Activated T-helper 17 cell treated with anti-CD3 and anti-CD28 coated beads, Interleukin-2, amount 50 U/mL, for 72 hours (primary cell): ENCODE measurements around the gene NLRP3. TPM values are rescaled to one million over a fixed set of nuclear protein-coding genes. Genes with fewer than 3 reads are reported as not detected.

Experiments
- ATAC-seq: fragments of 150-1000 bp; cut with Tn5 transposase; replicated peaks from 2 replicates; pipeline ENCODE4 v1.10.0; 2021; ENCODE audit warnings: mild to moderate bottlenecking, moderate library complexity
- H3K27ac Mint-ChIP-seq: one replicate; pipeline ENCODE4 v1.8.0; 2022; ENCODE audit warnings: mixed read lengths
- H3K27me3 Mint-ChIP-seq: one replicate; pipeline ENCODE4 v1.8.0; 2022; ENCODE audit warnings: mixed read lengths
- H3K36me3 Mint-ChIP-seq: one replicate; pipeline ENCODE4 v1.8.0; 2022; ENCODE audit warnings: low read depth, mild to moderate bottlenecking, mixed read lengths
- H3K4me1 Mint-ChIP-seq: one replicate; pipeline ENCODE4 v1.8.0; 2022; ENCODE audit warnings: mixed read lengths
- H3K4me3 Mint-ChIP-seq: one replicate; pipeline ENCODE4 v1.8.0; 2022; ENCODE audit warnings: mild to moderate bottlenecking, mixed read lengths
- H3K9me3 Mint-ChIP-seq: one replicate; pipeline ENCODE4 v1.8.0; 2022; ENCODE audit warnings: mixed read lengths
- total RNA-seq, 2 donors: library from RNA; stranded (reverse); gene quantifications; one replicate each; pipeline ENCODE4 v1.2.3, GENCODE V29; 2022

The NLRP3 gene
- total RNA-seq, 2 donors from 2014 or later, result 0.50 to 6.6 TPM

GRCh38 chr1:247407180-247407616 lies 8.8 kb upstream of the NLRP3 start:
- Mint-ChIP-seq H3K27ac (peak overlapping the region; percentile 72), H3K27me3 (no peaks in the 10 kb centered on the region), H3K9me3 (no peaks in the 10 kb centered on the region), H3K4me1 (peaks cover 33% of the 10 kb centered on the region), H3K36me3 (peaks cover 4% of the 10 kb centered on the region), H3K4me3 (peak overlapping the region; percentile 59)
- ATAC-seq, result peak; percentile 81

- H3K27ac Mint-ChIP-seq, result peak overlapping the region; percentile 72
- H3K27me3 Mint-ChIP-seq, result no peaks in the 10 kb centered on the region
- H3K9me3 Mint-ChIP-seq, result no peaks in the 10 kb centered on the region
- H3K4me3 Mint-ChIP-seq, result peak overlapping the region; percentile 59
- H3K4me1 Mint-ChIP-seq, result peaks cover 33% of the 10 kb centered on the region
- ATAC-seq, result peak; percentile 42
- H3K36me3 Mint-ChIP-seq, result peaks cover 4% of the 10 kb centered on the region
Measured at GRCh38 chr1:247408100-247408499, 7.9 kb upstream of the NLRP3 start.

- peak overlapping the region; percentile 79 for H3K27ac Mint-ChIP-seq
- H3K4me1 Mint-ChIP-seq, result peaks cover 36% of the 10 kb centered on the region
- H3K27me3 Mint-ChIP-seq, result no peaks in the 10 kb centered on the region
- peak overlapping the region; percentile 56 for H3K4me3 Mint-ChIP-seq
- H3K36me3 Mint-ChIP-seq, result peaks cover 4% of the 10 kb centered on the region
- no peaks in the 10 kb centered on the region for H3K9me3 Mint-ChIP-seq
- peak; percentile 62 for ATAC-seq
Measured at GRCh38 chr1:247409869-247410544, 6.0 kb upstream of the NLRP3 start.

GRCh38 chr1:247411621-247412327 lies 4.2 kb upstream of the NLRP3 start:
- Mint-ChIP-seq H3K4me1 (peaks cover 49% of the 10 kb centered on the region), H3K27me3 (peaks cover 3% of the 10 kb centered on the region), H3K27ac (no peak overlapping the region)

GRCh38 chr1:247417831-247418230 lies 1.9 kb downstream of the NLRP3 start:
- H3K4me3 Mint-ChIP-seq, result peak overlapping the region; percentile 88
- peaks cover 3% of the 10 kb centered on the region for H3K27me3 Mint-ChIP-seq
- peaks cover 42% of the 10 kb centered on the region for H3K36me3 Mint-ChIP-seq
- no peak overlapping the region for H3K27ac Mint-ChIP-seq
- no peaks in the 10 kb centered on the region for H3K9me3 Mint-ChIP-seq
- ATAC-seq, result no peak
- H3K4me1 Mint-ChIP-seq, result peaks cover 50% of the 10 kb centered on the region

More at GRCh38 chr1:247411621-247412327, 4.2 kb upstream of the NLRP3 start:
- H3K36me3 Mint-ChIP-seq, result peaks cover 4% of the 10 kb centered on the region
- no peaks in the 10 kb centered on the region for H3K9me3 Mint-ChIP-seq
- ATAC-seq, result no peak
- no peak overlapping the region for H3K4me3 Mint-ChIP-seq

- Mint-ChIP-seq H3K36me3 (peaks cover 57% of the 10 kb centered on the region), H3K4me1 (peaks cover 50% of the 10 kb centered on the region), H3K27me3 (peaks cover 3% of the 10 kb centered on the region), H3K27ac (no peak overlapping the region), H3K9me3 (no peaks in the 10 kb centered on the region), H3K4me3 (peak overlapping the region; percentile 31)
- ATAC-seq, result no peak
Measured at GRCh38 chr1:247419336-247419735, 3.4 kb downstream of the NLRP3 start.

GRCh38 chr1:247421074-247421473 lies 5.1 kb downstream of the NLRP3 start:
- ATAC-seq, result peak; percentile 99

GRCh38 chr1:247429496-247429895 lies 13.5 kb downstream of the NLRP3 start:
- no peaks in the 10 kb centered on the region for H3K27me3 Mint-ChIP-seq
- H3K4me3 Mint-ChIP-seq, result no peak overlapping the region
- no peaks in the 10 kb centered on the region for H3K9me3 Mint-ChIP-seq
- no peak for ATAC-seq
- no peak overlapping the region for H3K27ac Mint-ChIP-seq
- no peaks in the 10 kb centered on the region for H3K4me1 Mint-ChIP-seq
- H3K36me3 Mint-ChIP-seq, result peaks cover 53% of the 10 kb centered on the region

More at GRCh38 chr1:247421074-247421473, 5.1 kb downstream of the NLRP3 start:
- Mint-ChIP-seq H3K4me3 (peak overlapping the region; percentile 62), H3K27ac (peak overlapping the region; percentile 36), H3K27me3 (peaks cover 1% of the 10 kb centered on the region), H3K9me3 (no peaks in the 10 kb centered on the region), H3K36me3 (peaks cover 74% of the 10 kb centered on the region), H3K4me1 (peaks cover 37% of the 10 kb centered on the region)

- Mint-ChIP-seq H3K9me3 (no peaks in the 10 kb centered on the region), H3K27ac (no peak overlapping the region), H3K4me1 (no peaks in the 10 kb centered on the region), H3K4me3 (no peak overlapping the region), H3K27me3 (no peaks in the 10 kb centered on the region), H3K36me3 (peaks cover 53% of the 10 kb centered on the region)
- ATAC-seq, result no peak
Measured at GRCh38 chr1:247430434-247430833, 14.5 kb downstream of the NLRP3 start.

GRCh38 chr1:247431643-247432042 lies 15.7 kb downstream of the NLRP3 start:
- H3K27me3 Mint-ChIP-seq, result no peaks in the 10 kb centered on the region
- H3K27ac Mint-ChIP-seq, result no peak overlapping the region
- no peaks in the 10 kb centered on the region for H3K4me1 Mint-ChIP-seq
- peaks cover 44% of the 10 kb centered on the region for H3K36me3 Mint-ChIP-seq
- H3K9me3 Mint-ChIP-seq, result no peaks in the 10 kb centered on the region
- H3K4me3 Mint-ChIP-seq, result no peak overlapping the region
- no peak for ATAC-seq

GRCh38 chr1:247434005-247434404 lies 18.0 kb downstream of the NLRP3 start:
- Mint-ChIP-seq H3K27ac (no peak overlapping the region), H3K4me3 (no peak overlapping the region), H3K27me3 (no peaks in the 10 kb centered on the region), H3K36me3 (peaks cover 57% of the 10 kb centered on the region), H3K9me3 (no peaks in the 10 kb centered on the region), H3K4me1 (no peaks in the 10 kb centered on the region)
- no peak for ATAC-seq

GRCh38 chr1:247435030-247435758 lies 19.2 kb downstream of the NLRP3 start:
- peaks cover 64% of the 10 kb centered on the region for H3K36me3 Mint-ChIP-seq

GRCh38 chr1:247435759-247436147 lies 19.8 kb downstream of the NLRP3 start:
- ATAC-seq, result no peak
- Mint-ChIP-seq H3K27ac (no peak overlapping the region), H3K36me3 (peaks cover 65% of the 10 kb centered on the region), H3K4me1 (peaks cover 9% of the 10 kb centered on the region), H3K27me3 (no peaks in the 10 kb centered on the region), H3K9me3 (no peaks in the 10 kb centered on the region), H3K4me3 (no peak overlapping the region)

More at GRCh38 chr1:247435030-247435758, 19.2 kb downstream of the NLRP3 start:
- no peaks in the 10 kb centered on the region for H3K9me3 Mint-ChIP-seq
- H3K27me3 Mint-ChIP-seq, result no peaks in the 10 kb centered on the region
- no peak overlapping the region for H3K27ac Mint-ChIP-seq
- ATAC-seq, result no peak
- no peak overlapping the region for H3K4me3 Mint-ChIP-seq
- peaks cover 3% of the 10 kb centered on the region for H3K4me1 Mint-ChIP-seq
